ENCODE measurements around the gene GCNT2. TPM values are rescaled to one million over a fixed set of nuclear protein-coding genes. Genes with fewer than 3 reads are reported as not detected.

The GCNT2 gene
- total RNA-seq, 6 donors from 2014 or later, result 18.7 to 97.4 (median 44.5) TPM

DNA sequence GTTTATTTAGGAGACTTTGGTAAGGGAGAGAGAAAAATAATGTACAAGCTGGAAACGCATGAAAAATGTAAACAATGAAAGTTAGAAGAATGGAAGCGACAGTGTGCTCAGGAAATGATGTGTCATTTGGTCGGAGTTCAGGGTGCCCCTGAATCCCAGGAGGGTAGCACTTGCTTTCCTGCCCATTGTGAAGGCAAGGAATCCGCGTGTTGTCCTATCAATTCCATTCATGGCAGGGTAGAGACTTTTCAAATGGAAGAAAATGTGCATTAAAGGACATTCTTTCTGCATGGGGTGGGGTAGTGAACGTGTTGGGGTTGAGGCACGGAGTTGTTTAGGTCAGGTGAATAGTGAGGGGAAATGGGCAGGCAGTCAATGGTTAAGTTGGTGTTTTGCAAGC is 33.7 kb downstream of the GCNT2 start:
- TF ChIP-seq EP300 (IDR thresholded peaks at IDR 0.05), result no peak
- no peak for TF ChIP-seq POLR2A (IDR thresholded peaks at IDR 0.05)
- ATAC-seq (ENCODE audit: low FRiP score in 2 of 2) (no peak), DNase-seq (no peak)
- peaks cover 0 to 17% (median 12%) of the 10 kb centered on the region in 4 donors for H3K4me1 ChIP-seq
- no peaks in the 10 kb centered on the region for H3K9me3 ChIP-seq
- no peak overlapping the region for H3K4me3 ChIP-seq
- H3K27me3 ChIP-seq, result no peaks in the 10 kb centered on the region
- WGBS, 2 donors, result 51 to 52% methylated on average over 7 of the region's 7 CpGs
- H3K27ac ChIP-seq, result no peak overlapping the region
- H3K36me3 ChIP-seq, result peaks cover 0 to 4% (median 0%) of the 10 kb centered on the region in 4 donors

DNA sequence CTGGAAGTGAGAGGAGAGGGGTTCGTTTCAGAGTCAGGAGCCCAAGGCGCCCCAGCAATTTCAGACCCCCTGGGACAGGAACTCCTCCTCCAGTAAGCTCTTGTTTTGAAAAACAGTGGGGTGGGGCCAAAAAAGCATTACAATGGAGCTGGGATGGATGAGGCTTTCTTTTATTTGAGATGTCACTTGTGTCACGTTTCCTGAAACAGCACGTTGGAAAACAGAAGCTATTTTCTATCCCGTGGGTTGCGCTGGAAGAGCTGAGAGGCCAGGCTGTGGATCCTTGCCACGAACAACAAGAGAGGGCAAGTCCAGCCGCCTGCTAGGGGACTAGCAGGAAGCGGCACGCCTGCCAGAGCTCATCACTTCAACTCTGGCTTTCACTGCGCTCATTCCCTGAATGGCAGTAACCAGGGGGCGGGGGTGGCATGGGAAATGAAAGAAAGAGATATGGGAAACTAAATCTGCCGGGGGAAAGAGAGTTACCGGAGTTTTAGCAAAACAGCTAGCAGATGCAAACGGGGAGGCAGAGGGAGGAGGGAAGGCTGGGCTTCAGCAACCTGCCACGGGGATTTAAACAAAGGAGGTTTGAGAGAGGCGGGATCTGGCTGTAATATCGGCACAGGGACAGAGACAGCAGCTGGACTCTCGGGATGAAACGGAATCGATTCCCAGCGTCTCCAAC is 34.6 kb downstream of the GCNT2 start:
- H3K4me1 ChIP-seq, result peaks cover 0 to 17% (median 12%) of the 10 kb centered on the region in 4 donors
- no peaks in the 10 kb centered on the region for H3K9me3 ChIP-seq
- peak overlapping the region in 3 of 4 donors; percentile 24 to 27 (median 27) for H3K4me3 ChIP-seq
- peak in 1 of 2 donors; percentile 43 for DNase-seq
- peak overlapping the region; percentile 14 to 61 (median 41) for H3K27ac ChIP-seq
- peak in 1 of 2 donors; percentile 58 for ATAC-seq (ENCODE audit: low FRiP score in 2 of 2)
- no peak for TF ChIP-seq POLR2AphosphoS5 (IDR thresholded peaks at IDR 0.05)
- TF ChIP-seq EP300 (IDR thresholded peaks at IDR 0.05), result no peak
- no peak for TF ChIP-seq CTCF (IDR thresholded peaks at IDR 0.05)
- peaks cover 0 to 4% (median 0%) of the 10 kb centered on the region in 4 donors for H3K36me3 ChIP-seq
- WGBS, 2 donors, result 31 to 33% methylated on average over 22 of the region's 22 CpGs
- no peaks in the 10 kb centered on the region for H3K27me3 ChIP-seq

DNA sequence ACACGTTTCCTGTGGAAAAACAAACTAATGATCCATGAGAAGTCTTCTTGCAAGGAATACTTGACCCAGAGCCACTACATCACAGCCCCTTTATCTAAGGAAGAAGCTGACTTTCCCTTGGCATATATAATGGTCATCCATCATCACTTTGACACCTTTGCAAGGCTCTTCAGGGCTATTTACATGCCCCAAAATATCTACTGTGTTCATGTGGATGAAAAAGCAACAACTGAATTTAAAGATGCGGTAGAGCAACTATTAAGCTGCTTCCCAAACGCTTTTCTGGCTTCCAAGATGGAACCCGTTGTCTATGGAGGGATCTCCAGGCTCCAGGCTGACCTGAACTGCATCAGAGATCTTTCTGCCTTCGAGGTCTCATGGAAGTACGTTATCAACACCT is 35.4 kb downstream of the GCNT2 start:
- TF ChIP-seq POLR2AphosphoS5 (IDR thresholded peaks at IDR 0.05) (no peak), POLR2A (IDR thresholded peaks at IDR 0.05) (no peak), EP300 (IDR thresholded peaks at IDR 0.05) (no peak), CTCF (IDR thresholded peaks at IDR 0.05) (no peak)
- DNase-seq (no peak), ATAC-seq (ENCODE audit: low FRiP score in 2 of 2) (no peak)
- Histone ChIP-seq H3K27me3 (no peaks in the 10 kb centered on the region), H3K36me3 (peaks cover 0 to 4% (median 0%) of the 10 kb centered on the region in 4 donors), H3K9me3 (no peaks in the 10 kb centered on the region), H3K4me1 (peaks cover 0 to 17% (median 12%) of the 10 kb centered on the region in 4 donors), H3K27ac (peak overlapping the region in 1 of 4 donors; percentile 45), H3K4me3 (peak overlapping the region in 2 of 4 donors; percentile 27)
- 64 to 70% methylated on average over 6 of the region's 6 CpGs for WGBS, 2 donors

- ATAC-seq (ENCODE audit: low FRiP score in 2 of 2) (no peak), DNase-seq (no peak)
- H3K9me3 ChIP-seq, result no peaks in the 10 kb centered on the region
- H3K27me3 ChIP-seq, result no peaks in the 10 kb centered on the region
- H3K27ac ChIP-seq, result no peak overlapping the region
- TF ChIP-seq CTCF (IDR thresholded peaks at IDR 0.05) (no peak), POLR2A (IDR thresholded peaks at IDR 0.05) (no peak), EP300 (IDR thresholded peaks at IDR 0.05) (no peak), POLR2AphosphoS5 (IDR thresholded peaks at IDR 0.05) (no peak)
- H3K4me3 ChIP-seq, result no peak overlapping the region
- peaks cover 0 to 4% (median 0%) of the 10 kb centered on the region in 4 donors for H3K36me3 ChIP-seq
- H3K4me1 ChIP-seq, result peaks cover 0 to 17% (median 13%) of the 10 kb centered on the region in 4 donors
- 84 to 91% methylated on average over 6 of the region's 6 CpGs for WGBS, 2 donors
These were observed 35.8 kb downstream of the GCNT2 start for GRCh38 chr6:10556992-10557391.

- DNase-seq (no peak), ATAC-seq (ENCODE audit: low FRiP score in 2 of 2) (no peak)
- Histone ChIP-seq H3K27me3 (no peaks in the 10 kb centered on the region), H3K9me3 (no peaks in the 10 kb centered on the region), H3K27ac (peak overlapping the region in 1 of 4 donors; percentile 30), H3K4me1 (peaks cover 0 to 17% (median 13%) of the 10 kb centered on the region in 4 donors), H3K36me3 (peaks cover 0 to 4% (median 0%) of the 10 kb centered on the region in 4 donors), H3K4me3 (no peak overlapping the region)
- TF ChIP-seq CTCF (IDR thresholded peaks at IDR 0.05), result no peak
- no peak for TF ChIP-seq EP300 (IDR thresholded peaks at IDR 0.05)
- no peak for TF ChIP-seq POLR2AphosphoS5 (IDR thresholded peaks at IDR 0.05)
- no peak for TF ChIP-seq POLR2A (IDR thresholded peaks at IDR 0.05)
These were observed 36.8 kb downstream of the GCNT2 start for GRCh38 chr6:10557913-10558312.

Measured in upper lobe of left lung (tissue), 6 donors.